Liver (tissue), 9 donors: ENCODE measurements around the gene CFAP70. TPM values are rescaled to one million over a fixed set of nuclear protein-coding genes. Genes with fewer than 3 reads are reported as not detected.

Experiments used
- DNase-seq: peaks from one replicate; pipeline ENCODE4 v3.0.0-alpha.2; 2017; ENCODE audit warnings: low spot score
- H3K27ac ChIP-seq, 2 donors: one replicate each; pipeline ENCODE4 v1.7.0; 2013; ENCODE audit warnings: inconsistent platforms in 2 of 2, low read length in 2 of 2, control low read depth in 1 of 2, low read depth in 1 of 2, mild to moderate bottlenecking in 1 of 2
- H3K27me3 ChIP-seq, 4 donors: one replicate each; pipeline versions ENCODE4 v1.6.1 to v1.7.0; 2013; ENCODE audit warnings: low read length in 3 of 4, inconsistent platforms in 1 of 4, mild to moderate bottlenecking in 1 of 4, moderate library complexity in 1 of 4; ENCODE audit not compliant: control insufficient read depth in 4 of 4, insufficient read depth in 4 of 4
- H3K36me3 ChIP-seq, 4 donors: one replicate each; pipeline versions ENCODE4 v1.6.1 to v1.7.0; 2013; ENCODE audit warnings: low read length in 3 of 4, mild to moderate bottlenecking in 3 of 4, low read depth in 1 of 4, moderate library complexity in 1 of 4; ENCODE audit not compliant: control insufficient read depth in 4 of 4, insufficient read depth in 3 of 4
- H3K4me1 ChIP-seq, 4 donors: one replicate each; pipeline versions ENCODE4 v1.6.1 to v1.7.0; 2013; ENCODE audit warnings: low read length in 3 of 4, mild to moderate bottlenecking in 3 of 4, moderate library complexity in 1 of 4; ENCODE audit not compliant: control insufficient read depth in 4 of 4, insufficient read depth in 4 of 4
- H3K4me3 ChIP-seq, 3 donors: one replicate each; pipeline versions ENCODE4 v1.6.1 to v1.7.0; 2013; ENCODE audit warnings: low read length in 3 of 3, control low read depth in 1 of 3, low read depth in 1 of 3, mild to moderate bottlenecking in 1 of 3
- H3K9ac ChIP-seq, 2 donors: one replicate each; pipeline ENCODE4 v1.7.0; 2013; ENCODE audit warnings: low read length in 2 of 2, mild to moderate bottlenecking in 2 of 2, moderate library complexity in 2 of 2, control low read depth in 1 of 2, low read depth in 1 of 2
- H3K9me3 ChIP-seq, 4 donors: one replicate each; pipeline versions ENCODE4 v1.6.1 to v1.7.0; 2013; ENCODE audit warnings: low read length in 3 of 4; ENCODE audit not compliant: control insufficient read depth in 4 of 4
- FOXA2 ChIP-seq: IDR thresholded peaks from 2 replicates; pipeline ENCODE4 v1.6.1; 2016; ENCODE audit warnings: antibody characterized with exemption
- GABPA ChIP-seq, 2 donors: IDR thresholded peaks in 1 of 2; conservative IDR thresholded peaks in 1 of 2; 2 replicates each; pipeline ENCODE4 v1.6.1; 2016; ENCODE audit warnings: antibody characterized with exemption in 2 of 2, mild to moderate bottlenecking in 1 of 2, moderate library complexity in 1 of 2
- RAD21 ChIP-seq, 2 donors: IDR thresholded peaks; 2 replicates each; pipeline ENCODE4 v1.6.1; 2016; ENCODE audit warnings: antibody characterized with exemption in 2 of 2, mild to moderate bottlenecking in 2 of 2
- WGBS: extraction: QIAGEN DNeasy Blood & Tissue Kit; methylation state at CpG from one replicate; pipeline ENCODE4 v1.1.7; 2013; 5-methylcytosine and 5-hydroxymethylcytosine counted together
- polyA plus RNA-seq, 2 donors: library from polyadenylated mRNA; stranded (reverse) in 1 of 2; unstranded in 1 of 2; fragments of 200-250 nt in 1 of 2; fragments of >200 nt in 1 of 2; fragmentation: Nextera tagmentation in 1 of 2; extraction: Ambion mirVana in 1 of 2; gene quantifications; one replicate each; pipeline versions ENCODE4 v1.2.1 to v1.2.3, GENCODE V29; 2013 to 2015
- total RNA-seq, 2 donors: library from RNA; depleted of rRNA; stranded (reverse); fragments of >200 nt; gene quantifications; one replicate each; pipeline ENCODE4 v1.2.3, GENCODE V29; 2014
- TF ChIP-seq, protein P1 (sequence below): fragments of 150-350 bp; IDR thresholded peaks from 2 replicates; pipeline ENCODE4 v1.5.1; 2017; ENCODE audit warnings: improper control_type of control experiment, low read depth, low read length; ENCODE audit not compliant: missing input control
- TF ChIP-seq, protein P2 (sequence below): IDR thresholded peaks from 2 replicates; pipeline ENCODE4 v1.6.1; 2016; ENCODE audit warnings: antibody characterized with exemption
- donor health status: healthy.
- donor health status: healthy.
- donor health status: healthy.
- donor health status: healthy.
- donor health status: healthy.

The CFAP70 gene
- total and polyA plus RNA-seq, 4 donors: 0.46 to 2.3 (median 0.80) TPM

- TF ChIP-seq, protein P1, sequence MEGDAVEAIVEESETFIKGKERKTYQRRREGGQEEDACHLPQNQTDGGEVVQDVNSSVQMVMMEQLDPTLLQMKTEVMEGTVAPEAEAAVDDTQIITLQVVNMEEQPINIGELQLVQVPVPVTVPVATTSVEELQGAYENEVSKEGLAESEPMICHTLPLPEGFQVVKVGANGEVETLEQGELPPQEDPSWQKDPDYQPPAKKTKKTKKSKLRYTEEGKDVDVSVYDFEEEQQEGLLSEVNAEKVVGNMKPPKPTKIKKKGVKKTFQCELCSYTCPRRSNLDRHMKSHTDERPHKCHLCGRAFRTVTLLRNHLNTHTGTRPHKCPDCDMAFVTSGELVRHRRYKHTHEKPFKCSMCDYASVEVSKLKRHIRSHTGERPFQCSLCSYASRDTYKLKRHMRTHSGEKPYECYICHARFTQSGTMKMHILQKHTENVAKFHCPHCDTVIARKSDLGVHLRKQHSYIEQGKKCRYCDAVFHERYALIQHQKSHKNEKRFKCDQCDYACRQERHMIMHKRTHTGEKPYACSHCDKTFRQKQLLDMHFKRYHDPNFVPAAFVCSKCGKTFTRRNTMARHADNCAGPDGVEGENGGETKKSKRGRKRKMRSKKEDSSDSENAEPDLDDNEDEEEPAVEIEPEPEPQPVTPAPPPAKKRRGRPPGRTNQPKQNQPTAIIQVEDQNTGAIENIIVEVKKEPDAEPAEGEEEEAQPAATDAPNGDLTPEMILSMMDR: peak; percentile 33
- TF ChIP-seq GABPA (IDR thresholded peaks at IDR 0.05 in 1 of 2, conservative IDR thresholded peaks at IDR 0.05 in 1 of 2) (no peak), RAD21 (IDR thresholded peaks at IDR 0.05) (peak; percentile 35 to 77)
- WGBS: 85% methylated on average over 2 of the region's 2 CpGs
- DNase-seq: no peak
These were observed 140.1 kb downstream of the CFAP70 start for GRCh38 chr10:73218431-73219191.

GRCh38 chr10:73217628-73218027 lies 141.0 kb downstream of the CFAP70 start:
- Histone ChIP-seq H3K4me3 (no peak overlapping the region), H3K9me3 (no peaks in the 10 kb centered on the region), H3K36me3 (peaks cover 0 to 16% (median 10%) of the 10 kb centered on the region in 4 donors), H3K27ac (no peak overlapping the region), H3K27me3 (no peaks in the 10 kb centered on the region), H3K9ac (no peak overlapping the region), H3K4me1 (peaks cover 0 to 7% (median 4%) of the 10 kb centered on the region in 4 donors)
- no peak for DNase-seq
- TF ChIP-seq FOXA2 (no peak), RAD21 (IDR thresholded peaks at IDR 0.05) (no peak)
- TF ChIP-seq, protein P2, sequence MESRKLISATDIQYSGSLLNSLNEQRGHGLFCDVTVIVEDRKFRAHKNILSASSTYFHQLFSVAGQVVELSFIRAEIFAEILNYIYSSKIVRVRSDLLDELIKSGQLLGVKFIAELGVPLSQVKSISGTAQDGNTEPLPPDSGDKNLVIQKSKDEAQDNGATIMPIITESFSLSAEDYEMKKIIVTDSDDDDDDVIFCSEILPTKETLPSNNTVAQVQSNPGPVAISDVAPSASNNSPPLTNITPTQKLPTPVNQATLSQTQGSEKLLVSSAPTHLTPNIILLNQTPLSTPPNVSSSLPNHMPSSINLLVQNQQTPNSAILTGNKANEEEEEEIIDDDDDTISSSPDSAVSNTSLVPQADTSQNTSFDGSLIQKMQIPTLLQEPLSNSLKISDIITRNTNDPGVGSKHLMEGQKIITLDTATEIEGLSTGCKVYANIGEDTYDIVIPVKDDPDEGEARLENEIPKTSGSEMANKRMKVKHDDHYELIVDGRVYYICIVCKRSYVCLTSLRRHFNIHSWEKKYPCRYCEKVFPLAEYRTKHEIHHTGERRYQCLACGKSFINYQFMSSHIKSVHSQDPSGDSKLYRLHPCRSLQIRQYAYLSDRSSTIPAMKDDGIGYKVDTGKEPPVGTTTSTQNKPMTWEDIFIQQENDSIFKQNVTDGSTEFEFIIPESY: no peak
- WGBS: 96% methylated on average over 2 of the region's 2 CpGs

More at GRCh38 chr10:73218431-73219191, 140.1 kb downstream of the CFAP70 start:
- no peak overlapping the region for H3K27ac ChIP-seq
- H3K36me3 ChIP-seq: peaks cover 0 to 16% (median 10%) of the 10 kb centered on the region in 4 donors
- no peak overlapping the region for H3K9ac ChIP-seq
- H3K4me3 ChIP-seq: no peak overlapping the region
- H3K27me3 ChIP-seq: no peaks in the 10 kb centered on the region
- no peaks in the 10 kb centered on the region for H3K9me3 ChIP-seq
- peaks cover 0 to 7% (median 3%) of the 10 kb centered on the region in 4 donors for H3K4me1 ChIP-seq

DNA sequence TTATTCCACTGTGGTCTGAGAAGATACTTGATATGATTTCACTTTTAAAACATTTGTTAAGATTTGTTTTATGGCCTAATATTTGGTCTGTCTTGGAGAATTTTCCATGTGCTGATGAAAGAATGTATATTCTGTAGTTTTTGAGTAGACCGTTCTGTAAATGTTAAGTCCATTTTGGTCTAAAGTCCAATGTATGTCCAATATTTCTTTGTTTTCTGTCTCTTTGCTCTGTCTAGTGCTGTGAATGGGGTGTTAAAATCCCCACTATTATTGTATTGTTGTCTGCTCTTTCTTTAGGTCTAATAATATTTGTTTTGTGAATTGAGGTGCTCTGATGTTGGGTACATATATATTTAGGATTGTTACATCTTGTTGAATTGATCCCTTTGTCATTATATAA lies 142.9 kb downstream of the CFAP70 start:
- Histone ChIP-seq H3K9ac (no peak overlapping the region), H3K27me3 (no peaks in the 10 kb centered on the region), H3K4me3 (no peak overlapping the region), H3K4me1 (peaks cover 0 to 19% (median 17%) of the 10 kb centered on the region in 4 donors), H3K9me3 (no peaks in the 10 kb centered on the region), H3K27ac (no peak overlapping the region), H3K36me3 (peaks cover 0 to 16% (median 10%) of the 10 kb centered on the region in 4 donors)
- TF ChIP-seq RAD21 (IDR thresholded peaks at IDR 0.05): no peak
- 99% methylated on average over 1 of the region's 1 CpG for WGBS
- no peak for DNase-seq
